ENCODE measurements around the gene PDSS1. TPM values are rescaled to one million over a fixed set of nuclear protein-coding genes. Genes with fewer than 3 reads are reported as not detected.

The PDSS1 gene
- total RNA-seq, 1 experiment from 2014 or later, result 15.0 TPM

DNA sequence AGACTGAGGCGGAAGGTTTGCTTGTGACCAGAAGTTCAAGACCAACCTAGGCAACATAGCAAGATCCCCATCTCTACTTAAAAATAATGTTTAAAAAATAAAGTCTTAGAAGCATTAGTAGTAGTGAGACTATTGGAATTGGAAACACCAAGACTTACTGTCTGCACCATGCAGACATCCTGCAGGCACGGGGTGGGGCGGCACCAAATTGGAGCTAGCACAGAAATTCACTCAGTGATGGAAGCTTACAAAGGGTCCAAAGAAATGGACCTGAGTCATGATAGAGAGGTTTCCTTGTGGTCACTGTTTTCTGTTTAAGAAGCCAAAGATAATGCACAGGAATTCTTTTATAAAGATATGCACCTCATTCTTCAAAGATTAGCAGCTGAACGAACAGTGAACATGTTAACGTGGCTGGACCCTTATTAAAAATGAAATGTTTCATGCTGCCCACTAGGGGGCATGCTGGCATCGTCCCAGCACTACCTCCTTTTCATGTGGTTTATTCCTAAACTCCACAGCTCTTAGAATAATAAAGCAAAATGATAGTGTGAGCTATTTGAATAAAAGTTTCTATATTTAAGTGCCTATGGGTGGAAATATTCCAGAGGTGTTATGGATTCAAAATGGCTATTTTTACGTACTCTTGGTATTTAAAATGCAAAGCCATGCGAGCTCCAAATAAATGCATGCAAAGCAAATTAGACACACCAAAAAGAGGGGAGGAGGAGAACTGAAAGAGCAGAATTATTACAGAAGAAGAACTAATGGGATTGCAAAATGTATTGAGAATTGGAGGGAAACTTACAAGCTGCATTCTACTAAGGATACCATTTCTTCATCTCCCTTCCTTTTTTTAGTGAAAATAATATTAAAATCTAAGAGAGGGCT, 28.6 kb downstream of the PDSS1 start:
- no peak overlapping the region for H3K4me3 ChIP-seq
- H3K9me3 ChIP-seq, result no peaks in the 10 kb centered on the region
- DNase-seq, result peak; percentile 53
- H3K27me3 ChIP-seq, result no peaks in the 10 kb centered on the region
- peaks cover 66% of the 10 kb centered on the region for H3K36me3 ChIP-seq

DNA sequence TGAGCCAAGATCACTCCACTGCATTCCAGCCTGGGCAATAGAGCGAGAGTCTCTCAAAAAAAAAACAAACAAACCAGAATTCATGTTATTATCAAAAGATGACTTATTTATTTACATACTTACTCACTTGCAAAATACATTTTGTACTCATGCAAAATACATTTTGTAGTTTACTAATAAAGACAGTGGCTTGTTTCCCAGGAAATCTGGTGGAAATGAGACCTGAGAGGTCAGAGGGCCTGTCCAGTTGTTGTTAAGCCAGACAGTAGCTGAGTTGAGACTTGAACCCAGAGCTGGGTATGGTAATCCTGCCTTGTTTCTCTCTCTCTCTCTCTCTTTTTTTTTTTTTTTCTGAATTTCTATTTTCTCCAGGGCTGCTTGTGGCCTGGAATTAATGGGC, 29.5 kb downstream of the PDSS1 start:
- no peak overlapping the region for H3K4me3 ChIP-seq
- DNase-seq, result no peak
- H3K36me3 ChIP-seq, result peaks cover 64% of the 10 kb centered on the region
- H3K9me3 ChIP-seq, result no peaks in the 10 kb centered on the region
- no peaks in the 10 kb centered on the region for H3K27me3 ChIP-seq

DNA sequence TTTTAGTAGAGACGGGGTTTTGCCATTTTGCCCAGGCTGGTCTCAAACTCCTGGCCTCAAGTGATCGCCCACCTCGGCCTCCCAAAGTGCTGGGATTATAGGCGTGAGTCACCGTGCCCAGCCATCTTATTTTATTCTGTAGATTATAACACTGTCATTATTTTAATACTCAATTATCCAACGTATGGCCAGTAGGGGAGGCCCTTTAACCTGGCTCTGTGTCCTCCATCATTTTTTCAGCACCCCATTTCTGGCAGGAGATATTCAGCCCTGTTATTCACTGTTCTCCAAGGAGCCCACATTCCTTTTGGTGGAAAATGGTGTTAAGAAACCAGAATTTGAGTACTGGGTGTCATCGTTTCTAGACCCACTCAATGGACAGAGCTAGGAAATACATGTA, 31.5 kb downstream of the PDSS1 start:
- H3K27me3 ChIP-seq, result no peaks in the 10 kb centered on the region
- DNase-seq, result no peak

DNA sequence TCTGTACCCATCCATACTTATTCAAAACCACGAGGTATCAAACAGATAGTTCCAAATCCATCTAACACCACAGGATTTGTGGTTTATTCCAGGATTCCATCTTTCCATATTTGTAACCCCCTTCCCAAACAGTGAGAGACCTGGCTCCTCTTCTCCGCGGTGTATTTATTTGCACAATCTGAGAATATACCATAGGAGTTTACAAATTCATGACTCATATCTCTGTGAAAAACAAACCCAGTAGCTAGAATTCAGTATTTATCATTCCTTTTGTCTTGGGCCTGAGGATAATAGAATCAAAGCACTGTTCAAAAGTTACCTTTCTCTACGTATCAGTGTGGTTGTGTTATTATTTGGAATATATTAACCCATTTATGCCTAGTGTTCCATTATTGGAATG, 31.9 kb downstream of the PDSS1 start:
- Histone ChIP-seq H3K36me3 (peaks cover 63% of the 10 kb centered on the region), H3K4me3 (no peak overlapping the region), H3K27me3 (no peaks in the 10 kb centered on the region), H3K9me3 (no peaks in the 10 kb centered on the region)
- DNase-seq, result no peak

More for the DNA sequence above, 31.5 kb downstream of the PDSS1 start:
- no peaks in the 10 kb centered on the region for H3K9me3 ChIP-seq
- H3K4me3 ChIP-seq, result no peak overlapping the region
- H3K36me3 ChIP-seq, result peaks cover 63% of the 10 kb centered on the region

DNA sequence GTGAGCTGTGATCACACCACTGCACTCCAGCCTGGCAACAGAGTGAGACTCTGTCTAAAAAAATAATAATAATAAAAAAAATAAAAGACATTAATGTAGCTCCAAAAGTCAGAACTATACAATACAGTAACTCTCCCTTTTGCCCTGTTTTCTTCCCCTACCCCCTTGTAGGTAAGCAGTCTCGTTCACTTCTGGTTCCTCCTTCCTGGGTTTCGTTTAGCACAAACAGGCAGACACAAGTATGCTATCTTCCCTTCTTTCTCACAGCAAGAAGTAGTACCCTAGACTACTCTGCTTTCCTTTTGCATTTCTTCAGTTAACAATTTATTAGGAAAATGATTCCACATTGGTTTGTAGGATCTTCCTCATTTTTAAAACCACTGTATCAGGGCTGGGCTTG, 33.1 kb downstream of the PDSS1 start:
- no peaks in the 10 kb centered on the region for H3K9me3 ChIP-seq
- H3K27me3 ChIP-seq, result no peaks in the 10 kb centered on the region
- H3K36me3 ChIP-seq, result peaks cover 67% of the 10 kb centered on the region
- no peak for DNase-seq
- H3K4me3 ChIP-seq, result no peak overlapping the region

DNA sequence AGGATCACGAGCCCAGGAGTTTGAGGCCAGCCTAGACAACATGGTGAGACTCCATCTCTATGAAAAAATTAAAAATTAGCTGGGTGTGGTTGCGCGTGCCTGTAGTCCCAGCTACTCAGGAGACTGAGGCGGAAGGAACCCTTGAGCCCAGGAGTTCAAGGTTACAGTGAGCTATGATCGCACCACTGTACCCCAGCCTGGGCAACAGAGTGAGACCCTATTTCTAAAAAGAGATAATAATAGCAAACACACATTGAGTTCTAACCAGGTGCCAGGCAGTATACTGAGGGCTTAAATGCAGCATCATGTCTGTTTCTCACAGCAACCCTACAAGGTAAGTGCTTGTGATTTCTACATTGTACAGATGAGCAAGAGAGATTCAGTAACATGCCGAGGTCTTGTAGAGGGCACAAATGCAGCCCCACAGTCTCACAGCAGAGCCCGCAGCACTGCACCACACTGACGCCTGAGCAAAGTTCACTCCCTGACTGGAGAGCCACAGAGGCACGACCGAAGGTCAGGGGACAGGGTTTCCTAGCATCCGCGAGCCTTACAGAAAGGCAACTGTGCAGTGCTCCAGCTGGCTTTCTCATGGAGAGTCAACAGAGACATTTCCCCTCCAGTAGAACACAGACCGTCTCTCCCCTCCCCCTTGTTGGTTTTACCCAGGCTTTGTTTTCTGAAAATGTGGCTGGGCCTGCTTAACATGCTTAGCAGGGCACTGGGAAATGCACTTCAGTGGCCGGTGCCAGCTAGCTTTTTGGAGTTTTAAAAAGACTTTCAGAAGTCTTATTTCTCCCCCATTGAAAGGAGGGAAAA, 36.5 kb downstream of the PDSS1 start:
- H3K4me3 ChIP-seq, result no peak overlapping the region
- peaks cover 77% of the 10 kb centered on the region for H3K36me3 ChIP-seq
- H3K9me3 ChIP-seq, result no peaks in the 10 kb centered on the region
- DNase-seq, result no peak
- no peaks in the 10 kb centered on the region for H3K27me3 ChIP-seq

DNA sequence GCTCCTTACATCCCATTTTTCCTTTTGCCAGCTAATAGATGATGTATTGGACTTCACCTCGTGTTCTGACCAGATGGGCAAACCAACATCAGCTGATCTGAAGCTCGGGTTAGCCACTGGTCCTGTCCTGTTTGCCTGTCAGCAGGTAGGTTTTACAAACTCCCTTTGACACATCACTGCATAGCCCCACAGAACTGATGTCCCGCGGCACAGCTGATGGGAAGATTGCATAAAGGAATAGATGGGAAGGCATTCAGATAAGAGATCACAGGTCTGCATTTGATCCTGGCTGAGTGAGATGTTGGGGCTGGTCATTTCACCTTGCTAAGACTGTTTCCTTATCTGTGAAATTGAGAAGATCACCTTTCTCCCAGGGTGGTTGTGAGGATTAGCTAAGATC, 37.9 kb downstream of the PDSS1 start:
- DNase-seq, result no peak
- Histone ChIP-seq H3K4me3 (no peak overlapping the region), H3K36me3 (peaks cover 72% of the 10 kb centered on the region), H3K9me3 (no peaks in the 10 kb centered on the region), H3K27me3 (no peaks in the 10 kb centered on the region)

DNA sequence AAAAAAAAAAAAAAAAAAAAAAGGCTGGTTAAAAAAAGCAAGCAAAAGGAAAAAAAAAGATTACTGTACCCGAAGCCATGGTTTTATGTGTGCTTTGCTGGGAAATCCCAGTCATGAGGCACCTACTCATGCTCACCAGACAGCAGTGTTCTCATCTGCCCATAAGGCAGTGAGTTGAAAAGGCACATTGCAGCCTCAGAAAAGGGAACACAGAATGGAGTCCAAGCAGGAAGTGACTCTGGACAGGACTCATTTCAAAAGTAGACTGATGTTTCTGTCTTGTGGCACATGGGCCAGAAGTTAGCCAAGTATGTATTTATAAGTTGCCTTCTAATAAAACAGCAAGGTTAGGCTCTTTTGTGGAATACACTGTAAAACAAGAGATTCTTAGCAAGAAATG, 40.2 kb downstream of the PDSS1 start:
- Histone ChIP-seq H3K4me3 (no peak overlapping the region), H3K36me3 (peaks cover 74% of the 10 kb centered on the region), H3K27me3 (no peaks in the 10 kb centered on the region), H3K9me3 (no peaks in the 10 kb centered on the region)
- no peak for DNase-seq

DNA sequence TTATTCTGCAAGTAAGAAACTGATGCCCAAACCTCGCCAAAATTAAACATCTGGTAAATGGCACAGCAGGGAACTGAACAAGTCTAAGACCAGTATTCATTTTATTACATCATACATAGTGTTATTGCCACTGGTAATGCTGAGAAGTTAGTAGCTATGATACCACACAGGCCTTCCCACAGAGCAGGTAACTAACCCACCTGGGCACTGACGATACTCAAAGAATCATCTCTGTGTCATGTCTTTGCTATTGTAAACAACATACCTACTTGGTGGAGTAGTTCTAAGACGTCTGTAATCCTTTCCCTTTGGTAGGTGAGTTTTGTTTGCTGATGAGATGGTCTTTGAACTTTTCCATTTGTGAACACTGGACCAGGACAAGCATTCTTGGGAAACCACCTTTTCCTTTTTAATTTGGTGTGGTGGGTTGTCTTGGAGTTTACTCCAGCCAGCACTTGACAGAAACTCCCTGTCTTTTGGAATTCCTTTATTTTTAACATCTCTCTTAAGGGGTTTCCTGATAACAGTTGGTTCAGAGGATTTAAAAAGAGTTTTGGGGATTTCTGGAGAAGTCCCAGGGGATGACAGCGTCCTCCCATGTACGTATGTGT, 40.9 kb downstream of the PDSS1 start:
- Histone ChIP-seq H3K27me3 (no peaks in the 10 kb centered on the region), H3K4me3 (no peak overlapping the region), H3K36me3 (peaks cover 77% of the 10 kb centered on the region), H3K9me3 (no peaks in the 10 kb centered on the region)
- no peak for DNase-seq

DNA sequence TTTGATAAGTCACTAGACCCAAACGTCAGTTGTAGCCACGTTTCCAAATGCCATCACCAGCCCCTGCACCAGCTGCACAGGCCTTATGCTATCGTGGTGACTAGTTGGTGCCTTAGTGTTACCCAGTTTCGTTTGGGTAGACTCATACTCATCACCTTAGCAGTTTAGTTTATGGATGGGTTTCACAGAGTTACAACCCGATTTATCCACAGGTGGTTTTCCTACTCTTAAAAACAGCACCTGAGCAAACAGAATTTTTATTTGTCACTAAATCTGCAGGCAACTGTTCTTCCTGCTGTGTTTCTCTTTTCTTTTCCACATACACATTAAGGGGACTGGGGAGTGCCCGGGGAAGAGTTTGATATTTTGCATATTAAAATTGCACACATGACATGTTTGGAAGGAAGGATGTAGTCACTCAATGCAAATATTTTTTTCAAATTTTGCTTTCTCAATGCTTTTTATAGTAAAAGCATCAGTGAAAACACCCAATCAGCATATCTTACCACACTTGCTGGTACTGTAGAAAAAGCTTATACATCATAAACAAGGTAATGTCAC, 41.6 kb downstream of the PDSS1 start:
- H3K36me3 ChIP-seq, result peaks cover 81% of the 10 kb centered on the region
- DNase-seq, result no peak
- H3K27me3 ChIP-seq, result no peaks in the 10 kb centered on the region
- no peak overlapping the region for H3K4me3 ChIP-seq
- no peaks in the 10 kb centered on the region for H3K9me3 ChIP-seq

DNA sequence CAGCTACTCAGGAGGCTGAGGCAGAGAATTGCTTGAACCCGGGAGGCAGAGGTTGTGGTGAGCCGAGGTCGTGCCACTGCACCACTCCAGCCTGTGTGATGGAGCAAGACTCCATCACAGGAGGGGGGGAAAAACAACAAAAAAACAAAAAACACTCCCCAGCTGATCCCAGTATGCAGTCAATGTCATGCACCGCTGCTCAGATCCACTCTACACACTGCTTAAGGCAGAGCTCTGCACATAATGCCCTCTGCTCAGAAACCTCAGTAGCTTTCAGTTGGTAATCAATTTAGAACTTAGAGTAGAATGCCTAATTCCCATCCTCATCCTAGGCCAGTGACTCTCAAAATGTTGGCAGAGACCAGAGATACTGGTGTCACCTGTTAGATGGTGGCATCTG, 43.9 kb downstream of the PDSS1 start:
- Histone ChIP-seq H3K4me3 (no peak overlapping the region), H3K27me3 (no peaks in the 10 kb centered on the region), H3K36me3 (peaks cover 80% of the 10 kb centered on the region), H3K9me3 (no peaks in the 10 kb centered on the region)
- no peak for DNase-seq

DNA sequence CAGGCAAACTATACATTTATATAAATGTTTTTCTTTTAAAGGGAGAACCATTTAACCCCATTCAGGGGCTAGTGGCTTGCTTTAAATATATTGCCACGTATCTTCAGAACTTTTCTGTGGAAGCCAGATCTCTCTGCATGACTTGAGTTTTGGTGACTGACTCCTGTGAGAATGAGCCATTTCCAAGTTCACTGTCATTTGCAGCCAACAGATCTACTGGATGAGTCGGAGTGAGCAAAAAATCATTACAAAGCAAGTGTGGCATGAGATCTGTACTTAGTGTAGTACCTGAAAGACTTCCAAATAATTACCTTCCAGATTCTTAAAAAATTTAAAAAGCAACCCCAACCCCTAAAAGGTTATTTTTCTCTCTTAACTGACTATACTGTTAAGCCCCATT, 45.6 kb downstream of the PDSS1 start:
- Histone ChIP-seq H3K4me3 (no peak overlapping the region), H3K27me3 (no peaks in the 10 kb centered on the region), H3K36me3 (peaks cover 83% of the 10 kb centered on the region), H3K9me3 (no peaks in the 10 kb centered on the region)
- peak; percentile 22 for DNase-seq

DNA sequence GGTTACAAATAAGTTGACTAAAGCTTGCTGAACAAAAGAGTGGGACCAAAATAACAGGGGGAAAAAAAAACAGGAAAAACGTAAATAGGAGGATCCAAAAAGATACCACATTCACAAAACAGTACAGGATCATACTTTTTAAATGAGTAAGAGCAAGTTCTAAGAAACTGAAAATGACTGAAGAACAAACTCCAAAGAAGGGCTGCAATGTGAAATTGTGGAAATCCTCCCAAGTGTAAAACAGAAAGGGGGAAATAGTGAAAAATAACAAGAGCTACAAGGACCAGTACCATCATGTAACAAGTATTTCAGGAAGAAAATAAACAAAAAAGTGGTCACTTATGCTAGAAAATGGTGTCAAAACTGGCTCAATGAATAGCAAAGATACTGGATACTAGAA, 46.3 kb downstream of the PDSS1 start:
- Histone ChIP-seq H3K4me3 (no peak overlapping the region), H3K27me3 (no peaks in the 10 kb centered on the region), H3K9me3 (no peaks in the 10 kb centered on the region), H3K36me3 (peaks cover 80% of the 10 kb centered on the region)
- no peak for DNase-seq

DNA sequence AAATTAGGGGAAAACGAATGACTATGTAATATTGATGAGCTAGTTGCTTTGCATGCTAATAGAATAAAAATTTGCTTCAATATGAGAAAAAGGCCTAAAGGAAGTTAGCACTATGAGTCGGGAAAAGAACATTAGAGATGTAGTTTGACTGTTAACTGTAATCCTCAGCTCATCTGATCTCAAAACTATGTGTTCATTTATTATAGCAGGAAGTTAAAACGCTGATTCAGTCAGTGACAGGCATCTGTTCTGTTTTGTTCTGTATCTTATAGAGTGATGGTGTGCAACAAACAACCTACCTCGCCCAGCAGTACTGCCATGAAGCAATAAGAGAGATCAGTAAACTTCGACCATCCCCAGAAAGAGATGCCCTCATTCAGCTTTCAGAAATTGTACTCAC, 48.6 kb downstream of the PDSS1 start:
- H3K36me3 ChIP-seq, result peaks cover 76% of the 10 kb centered on the region
- no peak overlapping the region for H3K4me3 ChIP-seq
- H3K27me3 ChIP-seq, result no peaks in the 10 kb centered on the region
- no peak for DNase-seq
- no peaks in the 10 kb centered on the region for H3K9me3 ChIP-seq

DNA sequence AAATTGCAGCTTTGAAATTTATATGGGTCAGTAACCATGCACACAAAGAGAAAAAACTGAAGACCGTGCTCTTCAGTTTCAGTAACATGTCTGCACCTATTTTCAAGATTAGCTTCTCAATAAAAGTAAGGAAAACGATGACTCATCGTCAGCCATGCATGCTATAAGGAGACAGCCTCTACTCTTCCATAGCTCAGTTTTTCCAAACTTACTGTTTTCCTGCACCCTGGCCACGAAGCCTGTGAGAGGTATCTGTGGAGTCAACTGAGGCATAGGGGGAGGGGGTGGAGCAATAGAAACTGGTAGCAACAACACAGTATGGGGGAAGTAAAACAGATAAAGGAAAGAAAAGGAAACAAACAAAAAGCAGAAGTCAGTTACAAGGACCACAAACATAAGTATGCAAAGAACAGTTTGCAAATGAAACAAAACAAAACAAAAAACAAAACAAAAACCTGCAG, 58.0 kb downstream of the PDSS1 start:
- no peaks in the 10 kb centered on the region for H3K9me3 ChIP-seq
- H3K27me3 ChIP-seq, result no peaks in the 10 kb centered on the region
- DNase-seq, result no peak
- no peak overlapping the region for H3K4me3 ChIP-seq
- H3K36me3 ChIP-seq, result peaks cover 5% of the 10 kb centered on the region; the same call in 1 of the 2 replicates

DNA sequence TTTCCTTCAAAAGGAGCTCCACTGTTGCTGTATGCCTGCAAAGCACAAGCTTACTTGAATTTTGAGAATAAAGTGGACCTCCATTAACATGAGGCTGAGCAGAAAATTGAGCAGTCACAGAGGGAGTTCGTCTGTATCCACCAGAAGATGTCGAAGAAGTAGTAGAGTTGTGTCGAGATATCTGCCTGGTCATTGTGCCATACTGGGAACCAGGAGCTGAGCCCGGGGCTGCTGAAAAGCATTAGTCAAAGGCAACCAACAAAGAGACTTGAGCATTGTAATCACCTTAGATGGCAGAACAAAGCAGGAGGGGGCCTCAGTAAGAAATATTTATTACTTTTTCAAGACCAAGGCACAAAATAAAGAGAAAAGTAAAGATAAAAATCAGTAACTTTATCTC, 61.5 kb downstream of the PDSS1 start:
- H3K27me3 ChIP-seq, result no peaks in the 10 kb centered on the region
- no peak overlapping the region for H3K4me3 ChIP-seq
- 0 out of 2 replicates have a peak, but pooled peaks cover 3% of the 10 kb centered on the region for H3K36me3 ChIP-seq
- H3K9me3 ChIP-seq, result no peaks in the 10 kb centered on the region
- DNase-seq, result no peak

DNA sequence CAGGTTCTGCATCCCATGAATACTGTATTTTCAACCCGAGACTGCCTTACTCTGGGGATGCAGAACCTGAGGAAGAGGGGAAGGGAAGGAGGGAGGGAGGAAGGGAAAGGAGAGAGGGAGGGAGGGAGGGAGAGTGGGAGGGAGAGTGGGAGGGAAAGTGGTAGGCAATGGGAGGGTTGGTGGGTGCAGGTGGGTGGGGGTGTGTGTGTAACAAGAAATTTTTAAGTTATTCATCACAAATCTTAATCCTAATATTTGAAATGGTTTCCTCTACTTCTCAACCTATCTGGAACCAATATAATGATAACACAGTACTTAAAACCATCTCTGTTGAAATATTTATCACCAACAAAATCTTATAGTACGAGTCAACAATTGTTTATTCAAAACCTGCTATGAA, 68.0 kb downstream of the PDSS1 start:
- 0 out of 2 replicates have a peak, but pooled peaks cover 2% of the 10 kb centered on the region for H3K36me3 ChIP-seq
- no peaks in the 10 kb centered on the region for H3K9me3 ChIP-seq
- DNase-seq, result no peak
- H3K27me3 ChIP-seq, result no peaks in the 10 kb centered on the region
- H3K4me3 ChIP-seq, result no peak overlapping the region
